GM06990 (cell line): ENCODE data around the gene PIR.

ENCODE experiments used
- DNase-seq: peaks from one replicate; pipeline ENCODE4 v3.0.0-alpha.2; 2011; ENCODE audit not compliant: insufficient read length; ENCODE audit errors: extremely low read depth
- H3K27me3 ChIP-seq: replicated peaks from 2 replicates; pipeline ENCODE4 v1.6.0; 2011; ENCODE audit warnings: low read length; ENCODE audit not compliant: control insufficient read depth, insufficient read depth
- H3K36me3 ChIP-seq: 2 replicates; pipeline ENCODE4 v1.5.1; 2011; ENCODE audit warnings: low read length; ENCODE audit not compliant: control insufficient read depth, insufficient read depth
- H3K4me3 ChIP-seq: replicated peaks from 2 replicates; pipeline ENCODE4 v1.5.1; 2011; ENCODE audit warnings: low read depth, mild to moderate bottlenecking, control low read depth, low read length
- TF ChIP-seq, protein P1 (sequence below): IDR thresholded peaks from 2 replicates; pipeline ENCODE4 v1.5.1; 2011; ENCODE audit warnings: low read length, control low read depth, mild to moderate bottlenecking, inconsistent platforms; ENCODE audit not compliant: insufficient read depth, poor library complexity, severe bottlenecking

Gene PIR

DNA sequence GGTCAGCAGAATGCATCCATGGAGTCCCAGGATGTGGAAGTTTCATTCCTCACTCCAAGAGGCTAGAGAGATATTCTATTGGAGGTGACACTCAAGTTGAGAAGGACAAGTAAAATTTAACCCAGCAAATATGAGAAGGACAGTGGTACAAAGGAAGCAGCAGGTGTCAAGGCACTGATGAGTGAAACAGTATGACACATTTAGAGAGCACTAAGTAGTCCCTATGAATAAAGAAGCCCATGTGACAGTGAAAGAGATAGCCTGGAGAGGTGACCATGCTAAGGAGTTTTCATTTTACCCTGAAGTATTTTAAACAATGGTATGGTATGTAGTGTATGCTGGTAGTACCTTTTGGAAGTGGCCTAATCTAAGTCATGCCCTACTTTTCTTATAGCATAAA, 16.7 kb upstream of the PIR start:
- H3K36me3 ChIP-seq = no peaks in the 10 kb centered on the region
- no peaks in the 10 kb centered on the region; the same call in 1 of the 2 replicates for H3K27me3 ChIP-seq
- no peak for DNase-seq
- H3K4me3 ChIP-seq = no peak overlapping the region
- TF ChIP-seq, protein P1, sequence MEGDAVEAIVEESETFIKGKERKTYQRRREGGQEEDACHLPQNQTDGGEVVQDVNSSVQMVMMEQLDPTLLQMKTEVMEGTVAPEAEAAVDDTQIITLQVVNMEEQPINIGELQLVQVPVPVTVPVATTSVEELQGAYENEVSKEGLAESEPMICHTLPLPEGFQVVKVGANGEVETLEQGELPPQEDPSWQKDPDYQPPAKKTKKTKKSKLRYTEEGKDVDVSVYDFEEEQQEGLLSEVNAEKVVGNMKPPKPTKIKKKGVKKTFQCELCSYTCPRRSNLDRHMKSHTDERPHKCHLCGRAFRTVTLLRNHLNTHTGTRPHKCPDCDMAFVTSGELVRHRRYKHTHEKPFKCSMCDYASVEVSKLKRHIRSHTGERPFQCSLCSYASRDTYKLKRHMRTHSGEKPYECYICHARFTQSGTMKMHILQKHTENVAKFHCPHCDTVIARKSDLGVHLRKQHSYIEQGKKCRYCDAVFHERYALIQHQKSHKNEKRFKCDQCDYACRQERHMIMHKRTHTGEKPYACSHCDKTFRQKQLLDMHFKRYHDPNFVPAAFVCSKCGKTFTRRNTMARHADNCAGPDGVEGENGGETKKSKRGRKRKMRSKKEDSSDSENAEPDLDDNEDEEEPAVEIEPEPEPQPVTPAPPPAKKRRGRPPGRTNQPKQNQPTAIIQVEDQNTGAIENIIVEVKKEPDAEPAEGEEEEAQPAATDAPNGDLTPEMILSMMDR = no peak

GRCh38 chrX:15507005-15507404, 13.9 kb upstream of the PIR start:
- no peak for DNase-seq
- H3K27me3 ChIP-seq = no peaks in the 10 kb centered on the region; the same call in 1 of the 2 replicates

GRCh38 chrX:15505101-15505500, 12.0 kb upstream of the PIR start:
- DNase-seq = no peak
- Histone ChIP-seq H3K4me3 (no peak overlapping the region), H3K36me3 (no peaks in the 10 kb centered on the region), H3K27me3 (no peaks in the 10 kb centered on the region; the same call in none of the 2 replicates)
- TF ChIP-seq, protein P1 = no peak

More at GRCh38 chrX:15507005-15507404, 13.9 kb upstream of the PIR start:
- no peaks in the 10 kb centered on the region for H3K36me3 ChIP-seq
- TF ChIP-seq, protein P1 = no peak
- H3K4me3 ChIP-seq = no peak overlapping the region

DNA sequence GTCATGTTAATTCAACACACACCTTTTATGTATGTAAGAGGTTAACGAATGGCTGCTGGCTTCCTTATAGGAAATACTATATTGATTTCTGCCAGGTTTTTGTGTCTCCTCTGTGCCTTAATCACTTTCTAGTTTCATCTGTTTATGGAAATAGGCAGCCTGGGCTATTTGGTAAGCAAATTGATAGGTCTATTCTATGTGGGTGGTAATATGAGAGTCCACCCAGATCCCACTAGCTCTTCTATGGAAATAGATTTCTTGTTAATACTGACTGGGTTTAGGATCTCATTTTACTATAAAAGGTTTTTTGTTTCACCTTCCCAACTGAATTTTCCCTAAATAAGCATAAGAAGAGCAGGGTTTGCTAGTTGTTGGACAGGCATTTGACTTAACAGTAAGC, 11.5 kb upstream of the PIR start:
- TF ChIP-seq, protein P1 = no peak
- Histone ChIP-seq H3K4me3 (no peak overlapping the region), H3K27me3 (no peaks in the 10 kb centered on the region; the same call in none of the 2 replicates), H3K36me3 (no peaks in the 10 kb centered on the region)
- no peak for DNase-seq

DNA sequence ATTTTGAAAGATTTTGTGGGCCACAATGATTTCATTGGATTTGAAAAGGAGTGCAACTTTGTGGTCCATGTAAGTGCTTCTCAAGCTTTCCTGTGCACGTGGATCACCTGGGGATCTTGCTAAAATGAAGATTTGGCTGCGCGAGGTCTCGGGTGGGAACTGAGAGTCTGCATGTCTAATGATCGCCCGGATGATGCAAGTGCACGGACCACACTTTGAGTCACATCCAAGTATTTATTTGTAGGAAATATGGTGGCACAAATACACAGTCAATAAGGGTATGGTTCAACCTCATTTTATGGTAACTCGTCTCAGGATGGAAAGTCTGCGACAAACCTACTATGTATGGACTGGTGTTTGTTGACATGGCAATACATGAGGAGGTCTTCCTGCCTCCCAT, 8.4 kb upstream of the PIR start:
- no peaks in the 10 kb centered on the region for H3K36me3 ChIP-seq
- TF ChIP-seq, protein P1 = no peak

GRCh38 chrX:15500497-15500966, 7.4 kb upstream of the PIR start, which contains the start of gene BMX:
Gene BMX (plus strand): TSS chrX:15500807. CDS start chrX:15508354, 7,547 bp downstream.
- Histone ChIP-seq H3K27me3 (no peaks in the 10 kb centered on the region; the same call in 1 of the 2 replicates), H3K36me3 (no peaks in the 10 kb centered on the region), H3K4me3 (no peak within 1 kb of the TSS)
- TF ChIP-seq, protein P1 = no peak
- no peak for DNase-seq

More for the DNA sequence above, 8.4 kb upstream of the PIR start:
- Histone ChIP-seq H3K27me3 (no peaks in the 10 kb centered on the region; the same call in 1 of the 2 replicates), H3K4me3 (no peak overlapping the region)
- no peak for DNase-seq
